DLD1 (cell line): ENCODE results near the gene IL15RA.
"Not testable (repeated sequence)": the region's sequence is repeated elsewhere in the genome, so short reads cannot be mapped to it uniquely, and the experiment has no call there.

Experiments
- in situ Hi-C: cut with HindIII; loops from 2 replicates; pipeline ENCODE4 v1.10.0; 2017; ENCODE audit warnings: low sequenced_read_pairs

Gene IL15RA

DNA sequence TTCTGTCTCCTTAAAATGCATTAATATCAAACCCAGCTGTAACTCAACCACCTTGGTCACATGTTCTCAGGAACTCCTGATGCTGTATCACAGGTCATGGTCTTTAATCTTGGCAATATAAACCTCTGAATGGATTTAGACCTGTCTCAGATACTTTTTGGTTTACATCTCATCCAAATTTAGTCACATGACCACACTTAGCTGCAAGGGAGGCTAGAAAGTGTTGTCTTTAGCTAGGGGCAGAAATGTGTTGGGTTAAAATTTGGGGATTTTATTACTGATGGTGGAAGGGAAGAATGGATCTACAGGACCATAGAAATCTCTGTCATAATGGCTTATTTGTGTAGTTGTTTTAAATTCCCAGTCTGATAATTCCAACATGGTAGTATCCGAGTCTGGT, 29.6 kb upstream of the IL15RA start:
- in situ Hi-C loops = no loop called here

DNA sequence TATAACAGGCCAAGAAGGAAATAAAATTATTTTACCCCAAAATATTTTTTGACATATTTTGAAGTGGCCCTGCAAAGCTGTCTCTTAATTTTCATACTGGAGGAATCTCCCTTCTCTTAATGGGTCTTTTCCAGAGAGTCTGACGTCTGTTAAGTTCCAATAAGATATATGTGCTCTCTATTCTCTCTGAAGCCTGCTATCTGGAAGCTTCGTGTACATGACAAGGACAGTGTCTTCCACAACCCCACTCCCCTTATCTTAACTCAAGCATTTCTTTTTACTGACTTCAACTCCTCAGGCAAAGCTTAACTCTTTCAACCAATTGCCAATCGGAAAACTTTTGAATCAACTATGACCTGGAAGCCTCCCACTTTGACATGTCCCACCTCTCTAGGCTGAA, 29.2 kb upstream of the IL15RA start:
- in situ Hi-C loops = no loop called here

DNA sequence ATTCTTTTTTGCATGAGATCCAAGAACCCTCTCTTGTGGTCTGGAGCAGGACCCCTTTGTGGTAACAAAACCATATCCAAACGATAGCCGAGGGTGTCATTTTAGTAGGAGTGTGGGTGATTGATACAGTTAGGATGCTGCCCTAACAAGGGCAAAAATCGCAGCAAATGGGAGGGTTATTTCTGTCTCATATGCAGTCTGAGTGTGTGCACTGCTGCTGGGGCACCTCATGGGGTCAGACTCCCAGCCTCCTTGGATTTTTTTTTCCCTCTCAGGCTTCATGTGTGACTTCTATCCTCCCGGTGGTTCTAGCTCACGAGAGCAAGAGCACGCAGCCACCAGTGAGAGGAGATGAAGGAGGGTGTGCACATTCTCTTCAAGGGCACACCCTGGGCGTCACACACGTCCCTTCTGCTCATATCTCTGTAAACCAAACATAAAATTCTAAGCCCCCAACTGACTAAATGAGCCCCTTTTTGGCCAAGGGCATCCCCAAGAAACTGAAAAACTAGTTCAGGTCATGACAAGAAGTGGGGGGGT, 28.6 kb upstream of the IL15RA start:
- in situ Hi-C loops = no loop called here

DNA sequence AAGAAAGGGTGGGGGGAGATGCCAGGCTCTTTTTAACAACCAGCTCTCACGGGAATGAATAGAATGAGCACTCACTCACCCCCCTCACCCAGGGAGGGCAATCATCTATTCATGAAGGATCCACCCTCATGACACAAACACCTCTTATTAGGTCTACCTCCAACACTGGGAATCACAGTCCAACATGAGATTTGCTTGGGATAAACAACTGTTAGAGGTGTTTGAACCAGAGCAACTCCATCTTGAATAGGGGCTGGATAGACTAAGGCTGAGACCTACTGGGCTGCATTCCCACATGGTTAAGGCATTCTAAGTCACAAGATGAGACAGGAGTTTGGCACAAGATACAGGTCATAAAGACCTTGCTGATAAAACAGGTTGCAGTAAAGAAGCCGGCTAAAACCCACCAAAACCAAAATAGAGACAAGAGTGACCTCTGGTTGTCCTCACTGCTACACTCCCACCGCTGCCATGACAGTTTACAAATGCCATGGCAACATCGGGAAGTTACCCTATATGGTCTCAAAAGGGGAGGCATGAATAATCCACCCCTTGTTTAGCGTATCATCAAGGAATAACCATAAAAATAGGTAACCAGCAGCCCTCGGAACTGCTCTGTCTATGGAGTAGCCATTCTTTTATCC, 27.9 kb upstream of the IL15RA start:
- in situ Hi-C loops = not testable (repeated sequence)

DNA sequence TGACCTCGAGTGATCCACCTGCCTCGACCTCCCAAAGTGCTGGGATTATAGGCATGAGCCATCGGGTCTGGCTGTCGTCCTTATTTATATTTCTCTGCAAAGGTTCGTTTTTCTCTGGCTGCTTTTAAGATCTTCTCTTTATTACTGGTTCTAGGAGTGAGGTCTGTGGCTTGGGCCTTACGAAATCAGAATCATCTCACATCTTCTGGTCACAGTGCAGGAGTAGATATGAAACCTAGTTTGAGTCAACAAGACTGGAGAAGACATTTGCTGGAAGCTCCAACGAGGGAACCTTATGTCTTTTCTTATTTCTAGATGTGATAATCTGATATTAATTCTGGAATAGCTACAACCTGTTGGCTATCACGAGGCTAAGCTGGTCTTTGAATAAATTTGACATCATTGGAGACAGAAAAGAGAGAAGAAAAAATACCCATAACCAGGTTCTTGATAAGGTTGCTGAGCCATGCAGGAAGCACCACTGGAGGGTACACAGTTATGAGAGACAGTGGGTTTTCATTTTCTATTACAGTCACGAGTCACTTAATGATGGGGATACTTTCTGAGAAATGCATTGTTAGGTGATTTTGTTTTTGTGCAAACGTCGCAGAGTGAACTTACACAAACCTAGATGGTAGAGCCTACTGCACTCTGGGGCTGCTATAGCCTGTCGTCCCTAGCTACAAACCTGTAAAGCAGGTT, 25.6 kb upstream of the IL15RA start:
- in situ Hi-C loops = no loop called here

DNA sequence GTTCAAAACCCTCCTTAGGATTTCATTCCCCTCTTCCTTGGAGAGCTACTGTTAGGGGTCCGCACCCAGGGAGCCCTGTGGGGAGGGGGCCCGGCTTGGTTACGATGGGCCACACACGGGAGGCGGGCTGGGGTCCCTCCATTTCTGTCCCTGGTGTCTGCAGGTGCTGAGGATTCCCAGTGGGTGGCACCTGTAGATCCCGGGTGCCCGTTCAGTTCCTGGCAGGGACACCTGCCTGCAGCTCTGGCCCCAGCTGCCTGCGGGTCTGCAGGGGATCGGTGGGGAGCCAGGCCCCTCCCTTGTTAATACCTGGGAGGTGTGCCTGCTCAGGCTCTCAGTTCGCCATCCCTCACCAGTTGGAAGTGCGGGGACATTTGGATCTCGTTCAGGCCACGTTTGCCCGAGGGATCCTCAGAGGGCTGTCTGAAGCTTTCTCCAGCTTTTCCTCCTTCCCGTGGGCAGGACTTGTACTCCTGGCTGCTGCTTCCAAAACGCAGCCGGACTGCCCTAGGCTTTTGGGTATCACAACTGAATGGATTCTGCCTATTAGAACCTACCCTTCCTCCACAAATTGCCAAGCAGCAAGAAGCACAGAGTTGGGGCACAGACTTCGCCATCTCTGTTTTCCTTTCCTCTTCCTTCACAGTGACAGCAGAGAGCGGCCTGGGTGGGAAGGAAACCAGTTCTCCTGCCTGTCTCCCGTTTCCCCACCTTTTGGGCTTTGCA, 22.3 kb upstream of the IL15RA start:
- in situ Hi-C loops = no loop called here

DNA sequence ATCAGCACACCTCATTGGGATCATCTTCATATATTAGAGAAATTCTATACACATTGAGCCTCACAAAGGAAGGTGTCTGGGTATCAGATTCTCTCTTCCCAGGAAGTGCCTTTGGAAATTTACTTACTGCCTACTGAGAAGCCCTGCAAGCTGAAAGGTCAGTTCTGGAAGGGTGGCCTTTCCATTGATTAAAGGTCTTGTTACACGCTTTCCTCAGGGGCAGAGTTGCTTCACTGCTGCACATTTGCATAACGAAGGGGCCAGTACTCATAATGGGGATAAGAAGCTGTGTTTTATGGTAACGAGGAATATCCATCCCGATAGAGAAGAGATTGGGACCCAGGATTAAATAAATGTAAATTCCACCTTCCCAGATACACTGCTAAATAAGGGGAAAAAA, 19.4 kb upstream of the IL15RA start:
- in situ Hi-C loops = no loop called here

DNA sequence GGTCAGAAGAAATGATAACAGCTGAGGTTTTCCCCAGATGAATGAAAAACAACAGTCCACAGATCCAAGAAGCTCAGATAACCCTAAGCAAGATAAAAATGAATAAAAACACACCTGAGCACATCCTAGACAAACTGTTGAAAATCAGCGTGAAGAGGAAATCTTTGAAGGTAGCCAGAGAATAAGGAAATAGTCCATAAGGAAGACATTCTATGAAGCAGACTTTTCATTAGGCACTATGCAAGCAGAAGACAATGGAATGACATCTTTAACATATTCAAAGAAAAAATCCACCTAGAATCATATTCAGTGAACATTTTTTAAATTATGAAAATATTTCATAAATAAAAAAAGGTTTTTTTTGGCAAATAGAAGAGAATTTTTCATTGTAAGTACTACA, 15.1 kb upstream of the IL15RA start:
- in situ Hi-C loops = no loop called here

DNA sequence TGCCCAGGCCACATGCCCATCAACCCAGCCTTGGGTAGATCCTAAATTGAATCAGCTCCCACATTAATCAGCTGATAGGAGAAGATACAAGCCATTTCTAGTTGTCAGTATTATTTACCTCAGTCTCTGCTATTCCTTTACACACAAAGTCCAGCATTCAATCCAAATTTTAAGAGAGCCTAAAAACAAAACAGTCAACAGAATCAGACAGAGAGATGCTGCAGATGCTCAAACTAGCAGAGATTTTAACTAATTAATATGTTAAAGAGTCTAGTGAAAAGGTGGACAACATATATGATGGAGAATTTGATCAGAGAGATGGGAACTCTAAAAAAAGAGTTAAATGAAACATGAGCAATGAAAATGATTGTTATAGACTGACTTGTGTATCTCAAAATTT, 14.4 kb upstream of the IL15RA start:
- in situ Hi-C loops = no loop called here

DNA sequence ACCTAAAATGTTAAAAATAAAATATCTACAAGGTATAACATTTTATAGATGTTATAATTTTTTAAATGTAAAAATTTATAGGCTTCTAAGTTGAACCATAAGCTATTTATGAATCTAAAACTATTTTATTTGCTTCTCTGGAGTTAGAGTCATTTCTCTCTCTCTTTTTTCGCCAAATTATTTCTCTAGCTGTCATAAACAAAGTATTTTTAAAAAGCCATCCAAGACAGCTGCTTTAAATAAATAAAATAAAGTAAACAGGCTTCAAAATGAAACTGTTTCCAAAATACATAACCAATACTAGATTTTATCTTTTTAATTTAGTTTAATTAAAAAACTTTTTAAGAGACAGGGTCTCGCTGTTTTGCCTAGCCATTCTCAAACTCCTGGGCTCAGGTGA, 12.4 kb upstream of the IL15RA start:
- in situ Hi-C loops = no loop called here

DNA sequence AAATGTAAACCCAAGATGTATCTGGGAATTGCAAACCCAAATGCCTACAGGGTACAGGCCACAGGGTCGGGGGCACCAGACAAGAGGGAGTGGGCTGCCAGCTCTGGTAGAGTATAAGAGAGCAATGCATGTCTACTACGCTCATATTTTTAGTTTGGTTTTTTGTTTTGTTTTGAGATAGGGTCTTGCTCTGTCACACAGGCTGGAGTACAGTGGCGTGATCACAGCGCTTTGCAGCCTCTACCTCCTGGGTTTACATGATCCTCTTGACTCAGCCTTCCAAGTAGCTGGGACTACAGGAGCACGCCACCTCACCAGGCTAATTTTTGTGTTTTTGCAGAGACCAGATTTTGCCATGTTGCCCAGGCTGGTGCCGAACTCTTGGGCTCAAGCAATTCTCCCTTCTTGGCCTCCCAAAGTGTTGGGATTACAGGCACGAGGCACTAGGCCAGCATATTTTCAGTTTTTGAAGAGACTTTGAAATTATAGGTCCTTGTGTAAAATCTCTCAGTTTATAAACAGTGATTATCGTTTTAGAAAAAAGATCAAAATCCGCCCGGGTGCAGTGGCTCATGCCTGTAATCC, 11.1 kb upstream of the IL15RA start:
- in situ Hi-C loops = no loop called here

DNA sequence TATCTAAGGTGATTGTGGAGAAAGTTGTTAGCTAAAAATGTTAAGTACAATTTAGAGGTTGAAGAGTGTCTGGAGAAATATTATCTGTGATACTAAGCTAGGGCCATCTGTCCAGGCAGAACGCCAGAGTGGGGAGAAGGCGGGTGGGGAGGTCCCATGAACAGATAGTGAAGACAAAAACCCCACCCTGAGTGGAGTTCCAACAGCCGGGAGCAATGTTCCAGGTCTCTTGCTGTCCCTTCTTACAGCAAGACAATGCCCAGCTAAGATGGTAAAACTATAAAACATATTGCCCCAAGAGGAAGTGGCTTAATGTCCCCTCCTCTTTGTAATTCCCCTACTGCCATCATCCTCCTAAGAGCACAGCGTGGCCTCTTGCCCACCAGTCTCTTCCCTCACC, 10.4 kb upstream of the IL15RA start:
- in situ Hi-C loops = no loop called here

DNA sequence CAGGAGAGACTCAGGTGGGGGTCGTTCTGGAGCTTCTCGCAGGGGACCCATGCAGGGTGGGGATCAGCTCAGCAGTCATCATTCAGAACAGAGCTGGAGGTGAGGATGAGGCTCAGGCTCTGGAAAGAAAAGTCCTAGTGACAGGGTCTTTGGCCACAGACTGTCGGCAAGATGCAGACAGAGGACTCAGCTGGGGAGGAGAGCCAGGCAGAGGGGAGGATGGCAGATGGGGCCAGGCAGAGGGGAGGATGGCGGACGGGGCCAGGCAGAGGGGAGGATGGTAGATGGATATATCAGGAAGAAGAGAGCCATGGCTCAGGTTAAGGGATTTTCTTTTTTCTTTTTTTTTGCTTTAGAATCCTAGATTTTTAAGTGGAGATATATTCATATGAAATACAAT, 7.7 kb upstream of the IL15RA start:
- in situ Hi-C loops = no loop called here

DNA sequence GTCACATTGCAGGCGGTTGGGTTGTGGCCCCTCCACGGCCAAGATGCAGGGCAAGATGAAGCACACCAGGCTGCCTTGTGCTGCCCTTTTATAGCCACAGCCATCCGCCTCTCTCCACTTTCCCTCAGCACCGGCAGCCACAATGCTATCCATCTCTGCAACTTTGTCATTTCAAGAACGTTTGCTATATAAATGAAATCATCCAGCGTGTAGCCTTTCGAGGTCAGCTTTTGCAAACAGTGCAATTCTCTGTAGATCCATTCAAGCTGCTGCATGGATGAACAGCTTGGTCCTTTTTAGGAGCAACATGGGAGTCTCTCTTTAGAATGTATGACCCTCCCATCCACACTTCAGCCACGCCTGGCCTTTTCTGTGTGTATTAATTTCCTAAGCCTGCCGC, 6.4 kb upstream of the IL15RA start:
- in situ Hi-C loops = no loop called here

DNA sequence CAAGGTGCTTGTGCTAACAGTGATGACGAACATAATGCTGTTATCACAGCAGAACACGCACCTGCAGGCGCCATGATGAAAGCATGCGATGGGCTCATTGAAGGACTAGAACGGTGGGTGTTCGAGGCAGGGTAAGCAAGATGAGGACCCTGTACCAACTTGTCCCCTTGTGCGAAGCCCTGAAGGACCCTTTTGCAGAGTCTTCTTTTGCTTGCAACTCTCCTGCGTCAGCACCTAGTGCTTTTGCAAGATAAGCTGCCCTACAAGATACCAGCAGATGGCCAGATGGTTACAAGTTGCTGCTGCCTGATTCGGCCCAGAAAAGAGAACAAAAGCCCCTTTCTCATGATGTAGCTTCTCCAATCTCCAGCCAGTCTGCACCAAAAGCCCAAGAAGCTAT, 4.2 kb upstream of the IL15RA start:
- in situ Hi-C loops = no loop called here

DNA sequence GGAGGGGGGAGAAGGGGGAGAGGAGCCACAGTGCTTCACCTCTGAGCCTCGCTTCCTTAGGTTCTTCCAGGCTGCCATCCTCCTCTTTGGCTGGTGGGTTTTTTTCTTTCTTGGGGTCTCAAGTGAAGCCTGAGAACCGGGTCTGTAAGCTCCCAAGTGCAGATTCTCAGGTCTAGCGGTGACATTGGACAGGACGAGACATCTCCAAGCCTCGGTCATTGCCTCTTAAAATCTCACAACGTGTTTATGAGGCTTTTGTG, 817 bp upstream of the IL15RA start:
- in situ Hi-C loops = no loop called here

DNA sequence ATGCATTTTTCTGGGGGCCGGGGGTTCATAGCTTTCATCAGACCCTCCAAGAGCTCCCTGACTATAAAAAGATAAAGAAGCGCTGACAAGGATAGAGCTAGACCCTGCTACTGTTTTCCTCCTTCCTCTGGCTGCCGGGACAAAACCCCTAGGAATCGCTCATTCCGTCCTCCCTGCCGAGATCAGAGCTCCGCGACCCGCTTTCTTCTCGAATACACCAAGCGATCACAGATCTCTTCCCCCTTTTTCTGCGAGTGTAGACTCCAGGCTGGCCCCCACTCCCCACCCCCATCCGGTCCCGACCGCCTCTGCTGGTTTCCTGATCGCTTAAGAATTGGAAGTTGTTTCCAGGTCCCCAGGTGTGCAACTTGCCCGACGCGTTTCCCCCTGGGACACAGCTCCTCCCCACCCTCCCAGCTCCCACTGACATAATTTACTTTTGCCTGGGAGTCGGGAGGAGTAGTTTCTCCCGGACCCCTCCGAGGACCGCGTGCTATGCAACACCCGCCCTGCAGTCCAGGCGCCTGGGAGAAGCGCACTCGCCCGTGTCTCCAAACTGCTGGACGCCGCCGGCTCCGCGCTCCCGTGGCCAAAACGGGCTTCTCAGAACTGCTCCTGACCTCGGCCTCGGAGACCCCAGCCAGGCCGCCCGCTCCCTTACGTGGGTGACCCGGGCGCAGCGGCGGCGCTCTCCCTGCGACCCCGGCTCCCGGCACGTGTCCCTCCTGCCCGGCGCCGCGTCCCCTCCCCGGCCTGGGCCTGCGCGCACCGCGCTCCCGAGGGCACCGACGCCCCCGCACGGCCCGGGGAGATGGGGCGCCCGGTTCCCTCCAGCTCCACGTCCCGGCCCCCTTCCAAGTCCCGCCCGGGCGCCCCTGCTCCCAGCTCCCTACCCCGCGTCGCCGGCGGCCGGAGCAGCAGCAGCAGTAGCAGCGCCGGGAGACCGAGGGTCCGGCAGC, 552 bp downstream of the IL15RA start:
- in situ Hi-C loops = no loop called here

DNA sequence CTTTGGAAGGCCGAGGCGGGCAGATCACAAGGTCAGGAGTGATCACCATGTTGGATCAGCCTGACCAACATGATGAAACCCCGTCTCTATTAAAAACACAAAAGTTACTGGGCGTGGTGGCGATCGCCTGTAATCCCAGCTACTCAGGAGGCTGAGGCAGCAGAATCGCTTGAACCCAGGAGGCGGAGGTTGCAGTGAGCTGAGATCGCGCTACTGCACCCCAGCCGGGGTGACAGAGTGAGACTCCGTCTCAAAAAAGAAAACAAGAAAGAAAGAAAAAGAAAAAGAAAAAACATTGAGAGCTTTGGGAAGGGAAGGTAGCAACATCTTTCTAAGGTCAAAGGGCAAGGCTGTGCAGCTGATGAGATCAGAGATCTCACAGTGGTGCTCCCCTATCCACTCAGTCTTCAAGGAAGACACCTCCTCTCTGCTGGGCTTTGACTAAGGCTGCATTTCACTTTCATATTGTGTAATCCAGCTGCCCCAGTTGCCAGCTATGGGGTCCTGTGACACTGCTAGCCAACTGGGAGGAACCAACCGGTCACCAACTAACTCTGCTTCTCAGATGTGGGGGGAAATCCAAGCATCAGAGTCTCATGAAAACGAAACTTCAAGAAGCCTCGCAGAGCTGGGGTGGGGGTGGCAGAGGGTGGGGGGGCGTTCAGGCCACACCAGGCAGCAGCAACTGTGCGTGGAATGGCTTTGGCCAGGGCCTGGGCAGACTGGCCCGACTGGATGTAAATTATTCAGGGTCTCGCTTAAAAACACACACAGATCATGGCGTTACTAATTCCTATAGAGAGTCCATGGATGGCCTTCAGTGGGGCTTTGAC, 1.5 kb downstream of the IL15RA start:
- in situ Hi-C loops = no loop called here

DNA sequence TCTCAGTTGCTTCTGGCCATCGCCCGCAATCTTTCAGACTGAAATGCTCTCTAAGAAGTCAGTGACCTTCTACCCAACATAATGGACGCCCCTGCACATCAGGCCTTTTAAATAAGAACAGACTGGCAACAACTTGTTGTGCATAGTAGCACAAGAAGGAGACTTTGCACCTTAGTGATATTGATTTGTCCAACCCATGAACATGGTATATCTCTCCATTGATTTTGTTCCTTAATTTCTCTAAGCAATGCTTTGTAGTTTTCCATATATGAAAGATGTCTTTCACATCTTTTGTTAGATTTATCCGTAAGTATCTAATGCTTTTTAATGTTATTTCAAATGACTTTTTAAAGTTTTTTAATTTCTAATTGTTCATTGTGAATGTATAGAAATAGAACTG, 4.3 kb downstream of the IL15RA start:
- in situ Hi-C loops = no loop called here

DNA sequence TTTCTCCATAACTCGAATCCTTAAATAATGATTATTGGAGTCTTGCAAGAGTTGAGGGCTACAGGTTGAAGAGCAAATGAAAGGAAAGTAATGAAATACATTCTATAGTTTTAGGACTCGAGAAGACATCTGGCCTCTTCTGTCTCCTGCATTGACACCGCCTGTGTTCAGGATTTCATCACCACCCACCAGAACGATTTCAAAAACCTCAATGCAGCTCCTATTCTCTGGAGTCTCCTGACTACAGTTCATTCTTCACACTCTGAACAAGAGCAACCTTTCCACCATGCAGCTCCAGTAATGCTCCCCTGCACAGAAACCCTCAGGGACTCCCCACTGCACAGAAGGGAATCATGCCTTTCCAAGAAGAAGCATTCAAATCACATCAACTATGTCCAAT, 5.5 kb downstream of the IL15RA start:
- in situ Hi-C loops = no loop called here
